ENCODE data around the gene DRC3.
A peak's percentile ranks its signal among the peaks of the same experiment; 100 is the strongest.
"Not testable (repeated sequence)": the region's sequence is repeated elsewhere in the genome, so short reads cannot be mapped to it uniquely, and the experiment has no call there.

The DRC3 gene

DNA sequence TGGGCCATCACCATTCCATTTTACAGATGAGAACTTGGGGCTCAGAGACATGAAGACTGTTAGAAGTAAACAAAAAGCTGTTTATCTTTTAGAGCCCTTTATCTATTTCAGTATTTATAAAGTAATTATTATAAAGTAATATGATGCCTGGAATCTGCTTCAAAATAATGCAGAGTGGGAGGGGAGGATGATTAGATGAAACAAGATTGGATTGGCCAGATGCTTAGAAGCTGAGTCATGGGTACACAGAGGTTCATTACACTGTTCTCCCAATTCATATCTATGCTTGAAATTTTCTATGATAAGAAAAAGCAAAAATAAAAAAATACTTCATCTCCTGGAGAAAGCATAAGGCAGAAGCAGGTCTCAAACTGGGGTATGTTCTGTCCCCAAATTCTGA is 29.8 kb upstream of the DRC3 start:
- DNase-seq (ENCODE audit: low read depth) = peak; percentile 65

DNA sequence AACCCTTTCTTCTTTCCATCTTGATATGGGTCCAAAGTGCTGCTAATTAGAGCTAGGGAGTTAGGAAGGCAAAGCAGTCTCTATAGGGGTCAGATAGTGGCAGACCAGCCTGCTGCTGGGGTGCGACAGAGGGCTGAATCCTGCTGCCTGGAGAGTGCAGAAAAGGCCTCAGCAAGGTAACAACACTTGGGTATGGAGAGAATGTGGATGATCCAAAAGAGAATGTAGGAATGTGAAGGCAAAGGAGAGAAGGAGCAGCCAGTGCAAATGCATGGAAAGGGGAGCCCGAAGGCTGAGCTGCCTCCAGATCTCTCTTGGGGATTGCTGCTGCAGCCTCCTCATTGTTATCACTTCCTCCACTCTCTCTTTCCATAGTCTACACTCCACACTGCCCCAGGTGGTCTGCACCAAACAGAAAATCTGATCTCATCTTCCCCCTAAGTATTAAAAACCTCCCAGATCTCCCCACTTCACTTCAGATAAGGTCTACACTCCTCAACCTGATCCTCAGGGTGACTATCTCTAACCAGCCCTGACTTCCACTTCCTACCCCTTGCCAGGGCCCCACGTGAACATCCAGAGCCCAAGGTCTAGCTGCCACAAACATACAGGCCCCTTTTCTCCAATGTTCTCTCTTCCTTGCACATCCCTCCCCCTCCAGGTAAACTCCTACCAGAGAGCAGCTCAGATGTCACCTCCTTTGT is 29.2 kb upstream of the DRC3 start:
- DNase-seq (ENCODE audit: low read depth) = no peak

DNA sequence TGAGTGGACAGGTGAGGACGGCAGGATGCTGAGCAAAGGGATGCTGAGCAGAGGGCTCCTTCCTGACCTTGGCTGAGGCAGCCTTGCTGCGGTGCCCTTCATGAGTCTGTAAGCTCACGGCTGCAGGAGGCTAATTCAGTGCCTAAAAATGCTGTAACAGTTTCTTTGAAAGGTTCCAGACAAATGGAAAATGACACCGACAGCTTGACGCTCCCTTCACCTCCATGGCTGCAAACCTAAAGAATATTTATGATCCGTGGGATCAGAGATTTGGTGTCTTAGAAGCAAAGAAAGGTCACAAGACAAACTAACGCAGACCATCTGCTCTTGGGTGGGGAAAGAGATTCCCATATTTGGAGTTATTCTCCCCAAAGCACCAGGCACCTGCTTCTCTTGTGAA is 28.4 kb upstream of the DRC3 start:
- no peak for DNase-seq (ENCODE audit: low read depth)

DNA sequence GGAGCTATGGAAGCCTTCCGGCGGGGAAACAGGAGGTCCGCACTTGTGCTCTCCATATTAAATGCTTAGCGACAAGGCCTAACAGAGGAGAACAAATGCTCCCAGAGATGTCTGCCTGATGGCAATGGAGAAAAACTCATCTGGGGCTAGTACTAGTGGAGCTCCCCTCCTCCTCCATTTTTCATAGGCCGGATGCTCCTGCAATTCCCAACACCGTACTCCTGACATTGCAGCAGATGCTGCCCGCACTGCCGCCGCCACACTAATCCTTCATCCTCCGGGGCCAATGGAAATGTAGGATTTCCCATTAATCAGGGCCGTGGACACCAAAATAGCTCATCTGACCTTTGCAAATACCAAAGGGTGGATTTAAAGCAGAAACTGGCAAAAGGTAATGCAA is 27.9 kb upstream of the DRC3 start:
- DNase-seq (ENCODE audit: low read depth) = no peak

DNA sequence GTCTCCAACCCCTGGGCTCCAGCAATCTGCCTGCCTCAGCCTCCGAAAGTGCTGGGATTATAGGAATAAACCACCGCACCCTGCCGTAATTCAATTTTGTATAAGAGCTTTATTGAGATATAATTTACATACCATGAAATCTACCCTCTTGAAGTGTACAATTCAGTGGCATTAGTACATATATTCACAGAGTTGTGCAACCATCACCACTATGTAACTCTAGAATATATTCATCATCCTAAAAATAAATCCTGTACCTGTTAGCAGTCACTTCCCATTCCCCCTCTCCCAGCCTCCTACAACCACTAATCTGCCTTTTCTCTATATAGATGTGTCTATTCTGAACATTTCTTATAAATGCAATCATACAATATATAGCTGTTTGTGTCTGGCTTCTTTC is 26.6 kb upstream of the DRC3 start:
- DNase-seq (ENCODE audit: low read depth) = no peak

DNA sequence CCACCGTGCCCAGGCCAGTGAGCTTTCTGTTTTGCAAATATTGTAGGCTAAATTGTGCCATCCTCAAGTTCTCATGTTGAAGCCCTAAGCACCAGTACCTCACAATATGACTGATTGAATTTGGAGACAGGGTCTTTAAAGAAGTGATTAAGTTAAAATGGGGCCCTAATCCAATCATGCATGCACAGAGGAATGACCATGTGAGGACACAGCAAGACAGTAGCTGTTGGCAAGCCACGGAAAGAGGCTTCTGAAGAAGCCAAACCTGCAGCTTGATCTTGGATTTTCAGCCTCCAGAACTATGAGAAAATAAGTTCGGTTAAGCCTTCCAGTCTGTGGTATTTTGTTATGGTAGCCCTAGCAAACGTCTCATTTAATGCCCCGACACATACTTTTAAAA is 25.4 kb upstream of the DRC3 start:
- DNase-seq (ENCODE audit: low read depth) = peak; percentile 34

DNA sequence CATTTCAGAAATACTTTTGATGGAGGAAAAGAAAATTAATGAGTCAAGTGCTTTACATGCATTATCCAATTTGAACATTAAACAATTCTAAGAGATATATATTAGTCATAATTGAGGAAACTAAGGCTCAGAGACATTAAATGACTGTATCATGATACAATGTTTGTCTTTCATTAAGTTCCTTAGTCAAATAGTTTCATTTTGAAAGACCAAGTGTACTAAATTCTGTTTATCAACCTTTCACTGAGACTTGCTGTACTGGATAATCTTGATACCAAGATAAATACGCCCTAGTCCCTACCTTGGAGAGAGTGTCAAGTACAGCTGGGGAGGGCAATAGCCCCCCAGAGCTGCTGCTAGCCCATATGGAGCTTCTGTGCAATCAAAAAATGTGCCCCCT is 24.7 kb upstream of the DRC3 start:
- peak; percentile 46 for DNase-seq (ENCODE audit: low read depth)

DNA sequence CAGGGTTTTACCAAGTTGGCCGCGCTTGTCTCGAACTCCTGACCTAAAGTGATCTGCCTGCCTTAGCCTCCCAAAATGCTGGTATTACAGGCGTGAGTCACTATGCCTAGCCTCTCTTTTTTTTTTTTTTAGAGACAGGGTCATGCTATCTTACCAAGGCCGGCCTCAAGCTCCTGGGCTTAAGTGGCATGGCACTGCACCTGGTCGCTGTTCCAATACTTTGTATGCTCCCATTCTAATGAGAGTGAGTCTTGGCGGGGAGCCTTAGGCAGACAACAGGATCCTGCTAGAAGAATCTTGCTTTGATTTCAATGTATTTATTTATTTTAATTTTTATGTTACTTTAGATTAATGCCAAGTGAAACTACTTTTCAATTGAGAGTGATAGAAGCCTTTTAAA is 22.3 kb upstream of the DRC3 start:
- DNase-seq (ENCODE audit: low read depth) = no peak

DNA sequence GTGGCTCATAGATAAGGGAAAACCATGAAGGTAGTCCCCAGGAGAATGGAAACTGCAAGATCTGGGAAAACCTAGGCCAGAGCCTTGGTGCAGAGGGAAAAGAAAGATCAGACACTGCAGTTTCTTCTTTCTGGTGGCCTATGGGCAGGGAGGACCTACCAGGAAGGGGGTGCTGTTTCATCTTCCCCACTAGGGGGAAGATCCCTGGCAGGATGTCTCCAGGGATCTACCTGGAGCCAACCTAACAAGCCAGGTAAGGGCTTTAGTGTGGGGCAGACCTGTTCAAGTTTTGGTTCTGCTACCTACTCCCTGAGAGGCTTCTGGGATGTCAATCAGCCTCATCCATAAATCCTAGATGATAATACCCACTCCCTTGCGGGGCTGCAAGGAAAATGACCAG is 21.9 kb upstream of the DRC3 start:
- no peak for DNase-seq (ENCODE audit: low read depth)

DNA sequence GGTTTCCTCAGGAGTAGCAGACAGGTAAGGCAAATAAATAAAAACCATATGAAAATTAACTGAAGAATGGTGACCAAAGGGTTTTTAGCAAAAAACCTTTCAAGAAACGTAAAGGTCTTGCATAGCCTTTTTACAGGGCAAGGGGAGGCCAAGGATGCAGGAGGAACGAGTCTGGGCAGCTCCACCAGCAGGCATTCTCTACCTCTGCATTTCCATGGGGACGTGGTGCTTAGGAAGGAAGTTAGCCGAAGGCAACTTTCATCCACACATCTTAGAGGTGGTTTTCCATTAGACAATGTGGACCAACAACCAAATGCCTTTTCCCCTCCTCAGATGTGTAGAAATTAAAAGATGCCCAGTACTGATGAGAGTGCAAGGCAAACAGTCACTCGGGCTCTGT is 21.1 kb upstream of the DRC3 start:
- no peak for DNase-seq (ENCODE audit: low read depth)

DNA sequence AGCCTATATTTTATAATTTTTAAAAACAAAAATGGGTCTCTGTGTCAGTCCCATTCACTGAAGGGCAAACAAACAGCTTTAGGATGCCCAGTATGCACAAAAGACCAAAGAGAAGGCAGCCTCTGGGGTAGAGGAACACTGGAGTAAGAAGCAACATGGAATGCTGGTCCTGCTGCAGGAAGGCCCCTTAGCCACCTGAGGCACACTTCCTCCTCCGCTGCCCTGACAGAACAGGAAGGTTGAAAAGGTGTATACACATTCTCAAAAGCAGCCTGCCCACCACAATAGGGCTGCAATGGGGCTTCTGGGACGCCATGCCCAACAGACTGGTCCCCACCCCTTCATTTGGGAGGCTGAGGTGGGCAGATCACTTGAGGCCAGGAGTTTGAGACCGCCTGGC is 20.0 kb upstream of the DRC3 start:
- DNase-seq (ENCODE audit: low read depth) = no peak

DNA sequence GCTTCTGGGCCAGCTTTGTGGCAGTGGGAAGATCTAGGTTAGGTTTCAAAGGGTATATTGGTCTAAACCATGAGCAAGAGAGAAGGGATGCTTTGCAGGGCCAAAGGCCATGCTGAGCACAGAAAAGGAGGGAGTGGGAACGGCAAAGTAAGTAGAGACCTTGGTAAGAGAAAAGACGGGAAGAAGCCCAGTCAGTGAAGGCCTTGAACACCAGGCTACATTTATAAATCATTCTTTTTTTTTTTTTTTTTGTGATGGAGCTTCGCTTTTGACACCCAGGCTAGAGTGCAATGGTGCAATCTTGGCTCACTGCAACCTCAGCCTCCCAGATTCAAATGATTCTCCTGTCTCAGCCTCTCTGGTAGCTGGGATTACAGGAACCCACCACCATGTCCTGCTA is 18.6 kb upstream of the DRC3 start:
- DNase-seq (ENCODE audit: low read depth) = no peak

DNA sequence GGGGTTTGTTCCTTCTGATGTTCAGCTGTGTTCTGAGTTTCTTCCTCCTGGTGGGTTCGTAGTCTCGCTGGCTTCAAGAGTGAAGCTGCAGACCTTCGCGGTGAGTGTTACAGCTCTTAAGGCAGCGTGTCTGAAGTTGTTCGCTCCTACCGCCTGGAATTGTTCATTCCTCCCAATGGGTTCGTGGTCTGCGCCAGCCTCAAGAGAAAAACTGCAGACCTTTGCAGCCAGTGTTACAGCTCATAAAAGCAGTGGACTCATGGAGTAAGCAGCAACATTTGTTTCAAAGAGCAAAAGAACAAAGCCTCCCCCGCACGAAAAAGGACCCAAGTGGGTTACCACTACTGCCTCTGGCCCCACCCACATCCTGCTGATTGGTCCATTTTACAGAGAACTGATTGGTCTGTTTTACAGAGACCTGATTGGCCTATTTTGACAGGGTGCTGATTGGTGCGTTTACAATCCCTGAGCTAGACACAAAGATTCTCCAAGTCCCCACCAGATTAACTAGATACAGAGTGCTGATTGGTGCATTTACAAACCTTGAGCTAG is 16.8 kb upstream of the DRC3 start:
- not testable (repeated sequence) for DNase-seq (ENCODE audit: low read depth)

DNA sequence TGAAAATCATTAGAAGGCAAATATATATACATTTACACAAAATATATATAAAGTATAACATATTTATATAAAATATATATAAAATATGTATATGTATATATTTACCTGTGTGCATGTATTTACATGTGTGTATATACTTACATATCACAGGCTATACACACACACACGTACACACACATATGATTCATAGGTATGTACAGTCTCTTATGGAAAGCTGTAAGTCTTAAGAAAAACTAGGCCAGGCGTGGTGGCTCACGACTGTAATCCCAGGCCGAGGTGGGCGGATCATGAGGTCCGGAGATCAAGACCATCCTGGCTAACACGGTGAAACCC is 15.1 kb upstream of the DRC3 start:
- DNase-seq (ENCODE audit: low read depth) = no peak

DNA sequence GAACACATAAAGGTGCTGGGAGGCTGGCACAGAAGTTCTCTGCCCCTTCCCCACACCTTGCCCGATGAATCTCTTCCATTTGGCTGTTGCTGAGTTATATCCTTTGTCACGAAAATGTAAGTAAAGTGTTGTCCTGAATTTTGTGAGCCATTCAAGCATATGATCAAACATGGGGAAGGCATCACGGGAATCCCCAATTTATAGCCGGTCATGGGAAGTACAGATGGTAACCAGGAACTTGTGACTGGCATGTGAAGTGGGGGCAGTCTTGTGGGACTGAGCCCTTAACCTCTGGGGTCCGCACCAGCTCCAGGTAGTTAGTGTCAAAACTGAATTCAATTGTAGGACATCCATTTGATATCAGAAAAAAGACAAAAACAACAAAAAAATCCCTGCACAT is 13.7 kb upstream of the DRC3 start:
- no peak for DNase-seq (ENCODE audit: low read depth)

DNA sequence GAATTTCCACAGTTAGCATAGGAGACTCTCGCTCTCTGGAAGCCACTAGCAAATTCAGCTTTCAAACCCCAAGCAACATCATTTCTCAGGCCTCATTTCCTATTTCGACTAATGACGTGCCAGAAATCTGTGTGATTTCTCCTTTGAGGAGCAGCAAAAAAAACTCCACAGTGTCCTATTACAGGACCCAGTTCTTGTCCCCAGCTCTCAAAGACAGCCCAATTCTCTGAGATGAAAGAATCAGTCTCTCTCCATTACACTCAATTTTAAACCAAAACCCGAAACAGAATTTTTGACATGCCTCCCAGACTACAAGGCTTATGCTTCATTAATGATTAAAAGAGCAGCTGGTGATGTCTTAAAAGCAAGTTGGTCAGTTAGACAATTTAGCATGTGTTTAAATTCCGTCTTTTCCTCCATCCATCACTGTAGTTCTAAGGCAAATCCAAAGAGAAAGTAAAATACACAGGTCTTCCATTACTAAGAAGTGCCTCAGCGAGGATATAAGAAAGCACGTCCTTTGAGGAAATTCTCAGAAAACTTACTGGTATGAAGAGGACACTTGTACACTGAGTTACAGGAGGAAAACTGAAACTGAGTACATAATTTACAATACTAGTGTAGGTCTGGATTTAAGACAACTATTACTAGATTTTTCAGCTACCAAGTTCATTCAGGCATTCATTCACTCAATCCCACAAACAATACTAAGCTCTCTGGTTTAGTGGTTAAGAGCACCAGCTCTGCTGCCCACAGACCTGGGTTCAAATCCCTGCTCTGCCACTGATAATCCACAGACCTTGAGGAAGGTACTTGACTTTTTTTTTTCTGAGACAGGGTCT is 12.9 kb upstream of the DRC3 start:
- DNase-seq (ENCODE audit: low read depth) = peak; percentile 47

DNA sequence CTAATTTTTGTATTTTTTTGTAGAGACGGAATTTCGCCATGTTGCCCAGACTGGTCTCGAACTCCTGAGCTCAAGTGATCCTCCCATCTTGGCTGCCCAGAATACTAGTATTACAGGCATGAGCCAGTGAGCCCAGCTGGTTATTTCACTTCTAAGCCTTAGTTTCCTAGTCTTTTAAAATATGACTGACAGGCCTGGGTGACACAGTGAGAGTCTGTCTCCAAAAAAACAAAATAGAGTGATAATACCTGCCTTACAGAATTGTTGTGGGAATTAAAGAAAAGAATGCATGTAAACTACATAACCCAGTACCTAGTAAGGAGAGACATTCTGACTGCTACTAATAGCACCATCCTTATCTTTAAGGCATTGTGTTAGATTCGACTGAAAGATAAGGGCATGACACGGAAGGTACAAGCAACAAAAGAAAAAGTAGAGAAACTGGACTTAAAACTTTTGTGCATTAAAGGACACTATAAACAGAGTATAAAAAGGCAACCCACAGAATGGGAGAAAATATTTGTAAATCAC is 12.1 kb upstream of the DRC3 start:
- no peak for DNase-seq (ENCODE audit: low read depth)

DNA sequence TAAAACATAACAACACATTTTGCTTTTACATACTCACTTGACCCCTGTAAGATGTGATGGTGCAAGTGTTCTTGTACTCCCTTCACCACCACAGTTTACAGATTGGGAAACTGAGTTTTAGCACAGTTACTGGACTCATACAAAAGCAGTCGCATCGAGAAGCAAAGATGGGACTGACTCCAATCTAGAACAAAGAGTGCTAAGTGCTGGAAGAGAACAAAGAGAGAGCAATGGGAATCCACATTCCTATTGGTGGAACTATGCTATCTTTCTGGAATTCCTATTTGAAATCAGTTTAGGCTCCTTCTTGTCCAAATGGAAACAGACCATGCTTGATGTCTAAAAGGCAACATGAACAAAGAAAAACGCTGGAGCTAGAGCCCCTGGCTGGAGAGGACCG is 9.6 kb upstream of the DRC3 start:
- no peak for DNase-seq (ENCODE audit: low read depth)

DNA sequence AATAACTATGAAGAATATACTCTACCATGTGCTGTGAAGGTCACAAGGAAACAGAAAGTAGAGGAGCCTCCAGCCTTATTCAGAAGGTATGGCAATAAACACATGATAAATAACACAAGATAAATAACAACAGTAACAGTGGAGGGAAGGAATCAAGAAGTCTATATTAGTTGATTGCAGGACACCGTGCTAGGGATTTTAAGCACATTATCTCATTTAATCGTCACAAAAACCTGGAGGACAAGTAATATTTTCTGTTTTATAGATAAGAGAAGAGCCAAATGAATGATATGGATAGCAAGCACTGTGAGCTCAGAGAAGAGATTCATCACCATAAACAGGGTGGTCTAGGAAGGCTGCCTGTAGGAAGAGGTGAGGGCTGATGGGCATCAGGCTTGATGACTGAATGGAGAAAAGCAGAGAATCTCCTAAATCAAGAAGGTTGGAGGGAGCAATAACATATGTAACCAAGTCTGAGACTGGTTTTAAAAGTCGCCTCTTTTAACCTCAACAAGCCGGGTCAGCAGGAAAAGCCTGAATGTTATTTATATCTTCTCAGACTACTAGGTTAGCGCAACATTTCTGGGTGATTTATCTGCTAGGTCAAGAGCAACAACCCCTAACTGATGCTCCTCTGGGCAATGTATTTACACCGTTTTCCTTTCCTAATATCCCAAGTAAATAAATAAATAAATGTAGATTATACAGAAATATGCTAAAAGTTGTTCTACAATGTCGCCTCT is 8.8 kb upstream of the DRC3 start:
- no peak for DNase-seq (ENCODE audit: low read depth)

DNA sequence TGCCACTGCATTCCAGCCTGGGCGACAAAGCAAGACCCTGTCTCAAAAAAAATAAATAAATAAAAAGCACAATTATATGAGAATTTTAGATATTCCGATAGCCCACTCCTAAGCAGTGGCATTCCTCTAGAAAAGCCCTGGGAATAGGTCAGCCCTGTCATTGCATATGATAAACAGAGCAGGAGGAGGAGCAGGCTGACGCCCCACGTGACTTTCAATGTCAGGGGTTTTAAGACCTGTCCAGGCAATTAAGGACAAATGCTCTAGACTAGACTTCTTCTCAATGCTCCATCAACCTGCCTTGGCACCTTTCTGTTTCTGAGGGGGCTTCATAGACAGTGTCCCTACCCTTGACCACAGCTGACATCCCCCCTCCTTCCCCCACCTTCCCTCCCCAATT is 8.0 kb upstream of the DRC3 start:
- no peak for DNase-seq (ENCODE audit: low read depth)

DNA sequence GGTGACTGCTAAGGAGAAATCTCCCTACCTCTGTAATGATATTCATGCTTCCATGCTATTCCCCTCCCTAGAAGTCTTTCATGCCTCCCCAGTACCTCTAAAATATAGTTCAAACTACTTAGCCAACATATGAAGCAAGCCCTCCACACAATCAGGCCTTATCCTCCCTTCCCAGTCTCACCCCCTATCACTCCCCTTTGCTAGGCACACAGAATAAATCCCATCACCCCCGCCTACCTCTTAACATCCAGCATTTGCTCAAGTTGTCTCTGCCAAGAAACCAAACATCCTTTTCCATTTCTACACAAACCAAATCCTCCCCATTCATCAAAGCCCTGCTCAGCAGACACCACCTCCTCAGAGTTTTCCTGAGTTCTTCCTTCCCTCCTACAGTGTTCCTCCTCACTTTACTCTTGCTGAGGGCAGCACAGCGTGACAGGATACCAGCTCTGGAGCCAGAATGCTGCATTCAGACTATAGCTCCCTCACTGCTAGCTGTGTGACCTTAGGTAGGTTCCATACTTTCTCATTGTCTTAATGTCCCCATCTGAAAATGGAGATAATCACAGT is 7.4 kb upstream of the DRC3 start:
- no peak for DNase-seq (ENCODE audit: low read depth)

DNA sequence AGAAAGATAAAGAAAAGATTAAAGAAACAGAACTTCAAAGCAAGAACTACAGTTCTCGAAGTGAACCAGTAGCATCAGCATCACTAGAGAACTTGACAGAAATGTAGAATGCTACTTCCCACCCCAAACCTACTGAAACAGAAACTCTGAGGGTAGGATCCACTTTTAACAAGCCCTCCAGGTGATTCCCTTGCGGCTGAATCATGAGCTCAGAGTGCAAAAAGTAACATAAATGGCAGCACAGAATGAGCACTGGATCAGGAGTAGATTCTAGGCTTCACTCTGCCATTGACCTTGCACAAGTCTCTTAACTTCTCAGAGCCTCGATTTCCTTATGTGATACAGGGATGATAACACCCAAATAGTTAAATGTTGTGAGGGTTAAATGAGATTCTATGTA is 6.3 kb upstream of the DRC3 start:
- no peak for DNase-seq (ENCODE audit: low read depth)

All from iris pigment epithelial cell (primary cell).